ENCODE measurements around the gene CCDC92.
A peak's percentile ranks its signal among the peaks of the same experiment; 100 is the strongest.

The CCDC92 gene

DNA sequence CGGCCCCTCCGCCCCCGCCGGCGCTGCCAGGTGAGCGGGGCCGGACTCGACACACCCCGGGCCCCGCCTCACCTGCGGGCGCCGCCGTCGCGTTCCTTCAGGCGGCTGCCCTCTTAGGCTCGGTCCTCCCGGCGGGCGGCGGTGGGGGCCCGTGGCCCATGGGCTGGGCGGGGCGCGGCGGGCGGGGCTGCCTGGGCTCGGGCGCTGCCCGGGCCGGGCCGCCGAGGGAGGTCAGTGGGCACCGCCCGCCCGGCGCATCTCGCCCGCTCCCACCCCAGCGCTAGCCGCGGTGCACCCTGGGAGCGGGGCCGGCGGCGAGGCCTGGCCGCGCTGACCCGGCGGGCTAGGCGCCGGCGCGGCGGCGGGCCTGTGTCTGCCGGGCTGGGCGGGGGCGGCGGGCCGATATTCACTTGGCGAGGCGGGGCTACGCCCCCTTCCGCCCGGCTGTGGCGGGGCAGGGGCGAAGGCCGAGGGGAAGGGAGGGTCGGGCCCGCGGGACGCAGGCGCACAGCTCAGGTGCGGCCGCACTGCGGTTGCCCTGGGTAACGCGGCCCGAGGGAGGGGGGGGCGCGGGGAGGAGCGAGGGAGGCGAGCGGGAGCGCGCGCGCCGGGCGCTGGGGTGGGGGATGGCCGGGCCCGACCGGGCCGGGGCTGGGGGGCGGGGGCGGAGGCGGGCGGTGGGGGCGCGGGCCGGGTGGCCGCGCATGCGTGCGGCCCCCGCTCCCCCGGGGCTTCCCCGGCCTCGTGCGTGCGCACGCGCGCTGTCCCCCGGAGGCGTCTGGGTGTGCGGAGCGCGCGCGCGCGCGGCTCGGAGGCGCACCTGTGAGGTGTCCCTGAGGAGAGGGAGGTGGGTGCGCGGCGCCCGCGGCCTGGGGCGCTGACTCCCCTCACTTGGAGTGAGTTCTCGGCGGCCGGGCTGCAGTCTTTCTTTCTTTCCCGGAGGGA, at the start of gene CCDC92, which contains the start of gene ZNF664:
CCDC92 (minus strand) TSS at position 375 of the 945 bp plus-strand sequence. CDS start 28,526 bp downstream, outside the sequence.
ZNF664 (plus strand) TSS at position 759 of the 945 bp plus-strand sequence. CDS start 38,930 bp downstream, outside the sequence.
- DNase-seq (ENCODE audit: low read depth): peak; percentile 89

DNA sequence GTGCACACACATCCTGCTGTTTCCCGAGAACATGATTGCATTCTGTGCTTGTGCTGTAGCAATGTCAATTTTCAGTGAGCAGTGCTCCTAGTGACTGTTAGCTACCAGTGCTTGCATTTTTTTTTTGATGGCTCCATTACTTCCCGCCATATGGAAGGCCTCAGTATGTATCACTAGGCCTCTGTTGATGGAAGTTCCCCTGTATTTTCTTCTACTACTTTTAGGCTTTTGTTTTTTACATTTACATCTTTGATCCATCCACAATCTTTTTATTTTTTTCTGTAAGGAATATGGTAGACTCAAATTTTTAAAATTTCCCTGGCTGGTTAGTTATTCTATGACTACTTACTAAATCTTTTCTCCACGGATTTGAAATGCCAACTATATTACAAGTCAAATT, 49.5 kb upstream of the CCDC92 start:
- DNase-seq (ENCODE audit: low read depth): no peak

DNA sequence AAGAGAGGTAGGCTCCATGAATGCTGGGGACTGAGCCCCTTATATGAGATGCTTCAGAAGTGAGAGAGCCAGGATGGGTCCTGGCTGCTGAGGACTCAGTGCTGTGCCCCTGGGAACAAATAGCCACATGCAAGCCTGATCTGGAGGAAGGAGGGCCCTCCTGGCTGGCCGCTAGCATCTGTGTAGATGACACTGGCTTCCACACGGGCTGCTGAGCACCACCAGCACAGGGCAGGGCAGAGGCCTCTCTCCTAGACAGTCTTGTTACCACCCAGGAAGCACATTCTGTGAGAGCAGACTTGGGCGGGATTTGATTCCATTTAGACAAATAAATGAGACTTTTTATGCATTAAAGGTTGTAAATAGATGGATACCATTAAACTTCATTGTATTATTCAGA, 48.4 kb upstream of the CCDC92 start:
- no peak for DNase-seq (ENCODE audit: low read depth)

DNA sequence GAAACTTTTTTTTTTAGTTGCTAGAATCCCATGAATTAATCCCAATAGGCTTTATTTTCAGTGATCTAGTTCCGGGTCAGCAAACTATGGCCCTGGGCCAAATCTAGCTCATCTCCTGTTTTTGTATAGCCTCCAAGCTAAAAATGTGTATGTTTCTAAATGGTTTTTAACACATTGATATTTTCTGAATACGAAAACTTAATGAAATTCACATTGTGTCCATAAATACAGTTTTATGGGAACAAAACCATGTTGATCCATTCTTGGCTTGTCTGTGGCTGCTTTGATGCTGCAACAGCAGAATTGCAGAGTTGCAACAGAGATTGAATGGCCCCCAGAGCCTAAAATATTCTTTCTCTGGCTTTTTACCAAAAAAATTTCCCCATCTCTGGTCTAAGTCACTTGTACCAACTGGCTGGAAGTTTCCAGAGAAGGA, 47.9 kb upstream of the CCDC92 start:
- DNase-seq (ENCODE audit: low read depth): peak; percentile 52

DNA sequence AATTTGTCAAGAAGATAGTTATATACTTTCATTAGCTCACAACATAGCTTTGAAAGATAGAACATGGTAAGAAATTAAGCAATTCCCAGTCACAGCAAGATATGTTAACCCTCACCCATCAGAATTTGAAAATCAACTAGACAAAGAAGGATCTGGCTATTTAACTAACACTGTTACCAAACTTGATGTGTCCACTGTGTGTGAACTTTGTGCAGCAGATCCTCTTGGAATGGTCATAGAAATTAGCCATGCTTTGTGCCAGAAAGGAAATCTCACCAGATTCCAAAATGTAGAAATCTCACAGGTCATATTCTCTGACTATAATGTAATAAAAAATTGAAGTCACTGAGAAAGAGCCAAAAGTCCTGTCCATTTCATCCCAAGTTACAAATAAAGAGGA, 46.5 kb upstream of the CCDC92 start:
- DNase-seq (ENCODE audit: low read depth): no peak

DNA sequence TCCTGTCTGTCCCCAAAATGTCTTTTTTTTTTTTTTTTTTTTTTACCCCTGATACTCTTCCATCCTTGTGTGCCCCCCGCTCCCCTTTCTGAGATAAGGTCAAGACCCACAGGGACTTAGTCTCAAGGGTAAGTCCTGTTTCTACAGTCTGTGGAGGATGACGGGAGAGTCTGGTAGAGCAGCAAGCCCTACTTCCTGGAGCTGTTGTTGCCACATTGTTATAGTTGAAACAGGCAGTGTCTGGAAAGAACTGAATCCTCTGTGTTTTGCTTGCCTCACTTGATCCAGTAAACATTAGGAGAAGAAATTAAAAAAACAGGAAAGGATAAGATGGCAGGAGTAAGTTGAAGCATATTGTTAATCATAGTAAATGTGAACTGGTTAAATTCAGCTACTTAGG, 45.9 kb upstream of the CCDC92 start:
- DNase-seq (ENCODE audit: low read depth): no peak

- DNase-seq (ENCODE audit: low read depth): no peak
These were observed 44.4 kb upstream of the CCDC92 start for GRCh38 chr12:124017064-124017463.

DNA sequence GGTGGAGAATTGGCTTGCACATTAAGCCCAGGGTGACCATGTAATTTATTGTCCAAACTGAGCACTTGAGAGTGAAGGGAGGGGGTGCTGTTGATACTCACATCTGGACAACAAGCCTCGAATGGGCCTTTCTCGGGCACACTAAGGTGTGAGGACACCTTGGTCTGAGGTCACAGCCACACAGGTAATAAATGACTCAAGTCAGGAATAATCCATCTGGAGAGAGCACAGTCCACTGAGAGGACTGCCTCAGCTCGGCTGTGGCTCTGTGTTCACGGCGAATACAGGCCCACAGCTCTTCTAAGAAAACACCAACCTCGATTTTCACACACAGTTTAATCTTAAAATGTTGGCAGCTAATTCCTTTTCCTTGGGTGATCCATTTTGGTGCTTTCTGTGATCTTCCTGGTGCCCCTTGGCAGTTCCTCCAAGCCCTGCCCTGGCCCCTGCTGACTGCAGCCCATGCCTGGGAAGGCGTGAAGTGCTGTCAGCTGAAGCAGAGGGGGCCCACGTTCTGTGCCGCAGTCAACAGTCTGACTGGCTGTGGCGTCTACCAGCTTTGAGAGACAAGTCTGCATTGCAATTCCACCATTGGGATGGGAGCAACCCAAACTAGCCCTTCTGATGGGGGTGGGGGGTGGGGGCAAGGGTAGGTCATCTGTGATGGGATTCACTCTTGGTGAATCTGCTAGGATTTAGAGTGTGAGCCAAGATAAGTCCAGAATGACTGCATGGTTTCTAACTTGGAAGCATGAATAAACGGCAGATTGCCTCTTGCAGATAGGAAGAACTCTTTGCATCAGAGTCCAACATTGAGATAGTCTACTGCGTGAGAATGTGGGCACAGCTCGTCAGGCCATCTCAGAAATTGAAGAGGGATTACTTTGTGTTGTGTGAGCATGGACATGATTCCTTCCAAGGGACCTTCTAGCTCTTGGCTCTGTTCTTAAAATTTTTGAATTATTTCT, 43.1 kb upstream of the CCDC92 start:
- DNase-seq (ENCODE audit: low read depth): no peak

GRCh38 chr12:124013073-124013472, 40.4 kb upstream of the CCDC92 start:
- no peak for DNase-seq (ENCODE audit: low read depth)

- no peak for DNase-seq (ENCODE audit: low read depth)
These were observed 38.9 kb upstream of the CCDC92 start for GRCh38 chr12:124011435-124012115.

- no peak for DNase-seq (ENCODE audit: low read depth)
These were observed 38.1 kb upstream of the CCDC92 start for GRCh38 chr12:124010687-124011086.

- DNase-seq (ENCODE audit: low read depth): no peak
These were observed 37.1 kb upstream of the CCDC92 start for GRCh38 chr12:124009781-124010180.

DNA sequence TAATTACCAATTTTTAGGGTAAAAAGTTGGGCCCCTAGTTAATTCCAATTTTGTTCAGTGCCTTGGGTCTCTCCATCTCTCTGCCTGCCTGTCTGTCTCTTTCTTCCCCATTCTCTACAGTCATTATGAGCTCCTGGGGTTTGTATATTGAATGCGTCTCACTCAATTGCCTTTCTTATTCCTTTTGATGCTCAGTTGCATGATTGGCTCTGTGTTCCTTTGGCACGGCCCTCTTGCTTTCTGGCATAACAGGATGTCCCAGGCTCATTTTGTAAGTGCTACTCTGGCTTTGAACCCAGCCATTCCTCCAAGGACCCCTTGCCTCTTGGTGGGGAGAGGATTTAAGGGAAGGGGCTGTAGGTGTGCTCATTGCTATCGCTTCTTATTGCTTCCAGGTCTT, 36.0 kb upstream of the CCDC92 start:
- DNase-seq (ENCODE audit: low read depth): no peak

- peak; percentile 66 for DNase-seq (ENCODE audit: low read depth)
These were observed 35.4 kb upstream of the CCDC92 start for GRCh38 chr12:124007826-124008570.

GRCh38 chr12:124006846-124007713, 34.4 kb upstream of the CCDC92 start:
- DNase-seq (ENCODE audit: low read depth): no peak

- no peak for DNase-seq (ENCODE audit: low read depth)
These were observed 33.6 kb upstream of the CCDC92 start for GRCh38 chr12:124006085-124006845.

DNA sequence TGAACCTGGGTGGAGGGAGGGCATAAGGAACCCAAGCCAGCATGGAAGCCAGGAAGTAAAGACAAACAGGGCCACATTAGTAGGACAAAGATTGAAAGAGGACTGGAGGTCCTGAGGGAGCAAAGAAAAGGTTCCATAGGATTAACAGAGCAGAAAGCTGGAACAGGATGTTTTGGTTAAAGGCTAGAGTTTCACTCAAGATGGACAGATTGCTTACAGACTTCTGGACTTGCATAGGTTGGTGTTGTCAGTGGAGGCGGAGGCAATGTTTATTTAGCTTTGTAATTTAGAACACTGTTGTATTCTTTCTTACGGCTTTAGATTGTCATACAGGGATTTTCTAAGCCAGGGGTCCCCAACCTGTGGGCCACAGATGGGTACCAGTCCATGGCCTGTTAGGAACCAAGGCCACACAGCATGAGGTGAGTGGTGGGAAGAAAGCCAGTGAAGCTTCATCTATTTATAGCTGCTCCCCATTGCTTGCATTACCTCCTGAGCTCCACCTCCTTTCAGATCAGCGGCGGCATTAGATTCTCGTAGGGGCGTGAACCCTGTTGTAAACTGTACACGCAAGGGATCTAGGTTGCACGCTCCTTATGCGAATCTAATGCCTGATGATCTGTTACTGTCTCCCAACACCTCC, 31.7 kb upstream of the CCDC92 start:
- DNase-seq (ENCODE audit: low read depth): peak; percentile 62

DNA sequence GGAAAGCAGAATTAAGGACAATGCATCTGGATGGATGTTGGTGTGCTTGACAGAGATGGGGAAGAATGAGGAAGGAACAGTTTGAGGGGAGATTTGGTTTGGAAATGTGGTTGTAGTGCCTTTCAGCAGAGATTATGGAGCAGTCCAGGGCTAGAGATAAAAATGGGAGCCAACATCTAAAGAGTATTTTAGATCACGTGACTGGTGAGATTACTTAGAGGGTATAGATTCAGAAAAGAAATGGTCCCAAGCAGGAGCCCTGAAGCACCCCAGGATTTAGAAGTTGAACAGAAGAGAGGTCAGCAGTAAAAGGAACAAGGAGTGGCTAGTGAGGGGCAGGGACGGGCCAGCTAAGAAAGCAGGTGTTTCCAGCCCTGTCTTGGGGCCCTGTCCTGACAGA, 30.0 kb upstream of the CCDC92 start:
- no peak for DNase-seq (ENCODE audit: low read depth)
